HL-60 (cell line): ENCODE results near the gene LOXL1.

Source experiments
- GABPA ChIP-seq: IDR thresholded peaks from 2 replicates; pipeline ENCODE4 v1.6.1; 2012; ENCODE audit warnings: low read depth
- POLR2AphosphoS5 ChIP-seq: IDR thresholded peaks from 2 replicates; pipeline ENCODE4 v1.6.1; 2012; ENCODE audit warnings: low read depth
- SPI1 ChIP-seq: IDR thresholded peaks from 2 replicates; pipeline ENCODE4 v1.6.1; 2012; ENCODE audit warnings: low read depth, mild to moderate bottlenecking, borderline replicate concordance
- TF ChIP-seq, protein P1 (sequence below): IDR thresholded peaks from one replicate; pipeline ENCODE4 v1.5.1; 2011; ENCODE audit warnings: low read length, control low read depth, inconsistent platforms; ENCODE audit not compliant: insufficient read depth
- TF ChIP-seq, protein P2 (sequence below): IDR thresholded peaks from 2 replicates; pipeline ENCODE4 v1.6.1; 2012; ENCODE audit warnings: low read depth; ENCODE audit not compliant: insufficient replicate concordance

DNA sequence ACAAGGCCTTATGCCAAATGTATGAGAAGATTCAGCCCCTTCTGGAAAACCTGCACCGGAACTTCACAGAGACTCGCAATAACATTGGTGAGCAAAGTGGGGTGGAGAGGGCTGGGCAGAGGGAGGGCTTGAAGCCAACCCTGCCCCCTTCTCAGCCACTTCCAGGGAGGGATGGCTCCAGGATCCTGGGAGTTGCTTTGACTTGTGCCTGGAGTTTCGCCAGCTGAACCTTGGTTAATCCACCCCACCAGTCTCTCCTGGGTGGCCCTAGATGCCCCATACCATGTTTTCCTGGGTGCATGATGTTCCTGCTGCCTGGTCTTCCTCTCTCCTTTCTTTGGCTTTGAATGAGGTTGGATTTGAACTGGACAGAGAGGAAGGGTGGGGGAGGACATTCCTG is 42.1 kb upstream of the LOXL1 start:
- TF ChIP-seq, protein P1, sequence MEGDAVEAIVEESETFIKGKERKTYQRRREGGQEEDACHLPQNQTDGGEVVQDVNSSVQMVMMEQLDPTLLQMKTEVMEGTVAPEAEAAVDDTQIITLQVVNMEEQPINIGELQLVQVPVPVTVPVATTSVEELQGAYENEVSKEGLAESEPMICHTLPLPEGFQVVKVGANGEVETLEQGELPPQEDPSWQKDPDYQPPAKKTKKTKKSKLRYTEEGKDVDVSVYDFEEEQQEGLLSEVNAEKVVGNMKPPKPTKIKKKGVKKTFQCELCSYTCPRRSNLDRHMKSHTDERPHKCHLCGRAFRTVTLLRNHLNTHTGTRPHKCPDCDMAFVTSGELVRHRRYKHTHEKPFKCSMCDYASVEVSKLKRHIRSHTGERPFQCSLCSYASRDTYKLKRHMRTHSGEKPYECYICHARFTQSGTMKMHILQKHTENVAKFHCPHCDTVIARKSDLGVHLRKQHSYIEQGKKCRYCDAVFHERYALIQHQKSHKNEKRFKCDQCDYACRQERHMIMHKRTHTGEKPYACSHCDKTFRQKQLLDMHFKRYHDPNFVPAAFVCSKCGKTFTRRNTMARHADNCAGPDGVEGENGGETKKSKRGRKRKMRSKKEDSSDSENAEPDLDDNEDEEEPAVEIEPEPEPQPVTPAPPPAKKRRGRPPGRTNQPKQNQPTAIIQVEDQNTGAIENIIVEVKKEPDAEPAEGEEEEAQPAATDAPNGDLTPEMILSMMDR, result no peak
- TF ChIP-seq POLR2AphosphoS5, result no peak
- TF ChIP-seq, protein P2, sequence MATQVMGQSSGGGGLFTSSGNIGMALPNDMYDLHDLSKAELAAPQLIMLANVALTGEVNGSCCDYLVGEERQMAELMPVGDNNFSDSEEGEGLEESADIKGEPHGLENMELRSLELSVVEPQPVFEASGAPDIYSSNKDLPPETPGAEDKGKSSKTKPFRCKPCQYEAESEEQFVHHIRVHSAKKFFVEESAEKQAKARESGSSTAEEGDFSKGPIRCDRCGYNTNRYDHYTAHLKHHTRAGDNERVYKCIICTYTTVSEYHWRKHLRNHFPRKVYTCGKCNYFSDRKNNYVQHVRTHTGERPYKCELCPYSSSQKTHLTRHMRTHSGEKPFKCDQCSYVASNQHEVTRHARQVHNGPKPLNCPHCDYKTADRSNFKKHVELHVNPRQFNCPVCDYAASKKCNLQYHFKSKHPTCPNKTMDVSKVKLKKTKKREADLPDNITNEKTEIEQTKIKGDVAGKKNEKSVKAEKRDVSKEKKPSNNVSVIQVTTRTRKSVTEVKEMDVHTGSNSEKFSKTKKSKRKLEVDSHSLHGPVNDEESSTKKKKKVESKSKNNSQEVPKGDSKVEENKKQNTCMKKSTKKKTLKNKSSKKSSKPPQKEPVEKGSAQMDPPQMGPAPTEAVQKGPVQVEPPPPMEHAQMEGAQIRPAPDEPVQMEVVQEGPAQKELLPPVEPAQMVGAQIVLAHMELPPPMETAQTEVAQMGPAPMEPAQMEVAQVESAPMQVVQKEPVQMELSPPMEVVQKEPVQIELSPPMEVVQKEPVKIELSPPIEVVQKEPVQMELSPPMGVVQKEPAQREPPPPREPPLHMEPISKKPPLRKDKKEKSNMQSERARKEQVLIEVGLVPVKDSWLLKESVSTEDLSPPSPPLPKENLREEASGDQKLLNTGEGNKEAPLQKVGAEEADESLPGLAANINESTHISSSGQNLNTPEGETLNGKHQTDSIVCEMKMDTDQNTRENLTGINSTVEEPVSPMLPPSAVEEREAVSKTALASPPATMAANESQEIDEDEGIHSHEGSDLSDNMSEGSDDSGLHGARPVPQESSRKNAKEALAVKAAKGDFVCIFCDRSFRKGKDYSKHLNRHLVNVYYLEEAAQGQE, result no peak
- no peak for TF ChIP-seq GABPA
- no peak for TF ChIP-seq SPI1
